Measurements from ENCODE around the gene SLC8B1.

The SLC8B1 gene

GRCh38 chr12:113345318-113345717, 10.4 kb upstream of the SLC8B1 start:
- H3K36me3 Mint-ChIP-seq: no peaks in the 10 kb centered on the region
- H3K4me3 Mint-ChIP-seq: no peak overlapping the region
- H3K9me3 Mint-ChIP-seq: no peaks in the 10 kb centered on the region
- no peak for DNase-seq
- peaks cover 22% of the 10 kb centered on the region for H3K27me3 Mint-ChIP-seq
- H3K4me1 Mint-ChIP-seq: no peaks in the 10 kb centered on the region
- CTCF ChIA-PET: no interaction called here
- no peak overlapping the region for H3K27ac Mint-ChIP-seq

- DNase-seq: no peak
- Mint-ChIP-seq H3K4me3 (no peak overlapping the region), H3K27me3 (peaks cover 31% of the 10 kb centered on the region), H3K9me3 (no peaks in the 10 kb centered on the region), H3K27ac (no peak overlapping the region), H3K36me3 (no peaks in the 10 kb centered on the region), H3K4me1 (no peaks in the 10 kb centered on the region)
- CTCF ChIA-PET: no interaction called here
Measured at GRCh38 chr12:113341535-113341934, 6.6 kb upstream of the SLC8B1 start.

GRCh38 chr12:113340061-113340460, 5.2 kb upstream of the SLC8B1 start:
- CTCF ChIA-PET: no interaction called here
- no peaks in the 10 kb centered on the region for H3K36me3 Mint-ChIP-seq
- no peak for DNase-seq
- H3K4me1 Mint-ChIP-seq: peaks cover 4% of the 10 kb centered on the region
- H3K27ac Mint-ChIP-seq: no peak overlapping the region
- no peaks in the 10 kb centered on the region for H3K9me3 Mint-ChIP-seq
- H3K27me3 Mint-ChIP-seq: peaks cover 38% of the 10 kb centered on the region
- H3K4me3 Mint-ChIP-seq: no peak overlapping the region

- no peak overlapping the region for H3K4me3 Mint-ChIP-seq
- peaks cover 5% of the 10 kb centered on the region for H3K4me1 Mint-ChIP-seq
- CTCF ChIA-PET: no interaction called here
- peaks cover 38% of the 10 kb centered on the region for H3K27me3 Mint-ChIP-seq
- no peak for DNase-seq
- no peak overlapping the region for H3K27ac Mint-ChIP-seq
- H3K9me3 Mint-ChIP-seq: no peaks in the 10 kb centered on the region
- H3K36me3 Mint-ChIP-seq: no peaks in the 10 kb centered on the region
Measured at GRCh38 chr12:113339540-113339939, 4.6 kb upstream of the SLC8B1 start.

- Mint-ChIP-seq H3K36me3 (peaks cover 28% of the 10 kb centered on the region), H3K27ac (peak overlapping the region; percentile 88), H3K4me1 (peaks cover 40% of the 10 kb centered on the region), H3K27me3 (peaks cover 18% of the 10 kb centered on the region), H3K4me3 (peak overlapping the region; percentile 90), H3K9me3 (no peaks in the 10 kb centered on the region)
- CTCF ChIA-PET: interaction anchor here (1.0 to 1.7 kb wide), 4 partner anchors 15 to 92 kb away, joined by 3 to 4 read pairs (median 3); no protein-coding TSS in a partner anchor
- DNase-seq: peak; percentile 34
Measured at GRCh38 chr12:113333877-113334785, 778 bp downstream of the SLC8B1 start.

GRCh38 chr12:113333418-113333750, 1.5 kb downstream of the SLC8B1 start:
- Mint-ChIP-seq H3K4me1 (peaks cover 42% of the 10 kb centered on the region), H3K4me3 (peak overlapping the region; percentile 90), H3K27me3 (peaks cover 15% of the 10 kb centered on the region), H3K36me3 (peaks cover 35% of the 10 kb centered on the region), H3K27ac (no peak overlapping the region), H3K9me3 (no peaks in the 10 kb centered on the region)
- CTCF ChIA-PET: no interaction called here
- no peak for DNase-seq

GRCh38 chr12:113332688-113333417, 2.1 kb downstream of the SLC8B1 start:
- no peak overlapping the region for H3K27ac Mint-ChIP-seq
- H3K9me3 Mint-ChIP-seq: no peaks in the 10 kb centered on the region
- peaks cover 44% of the 10 kb centered on the region for H3K4me1 Mint-ChIP-seq
- peak overlapping the region; percentile 90 for H3K4me3 Mint-ChIP-seq
- CTCF ChIA-PET: no interaction called here
- peaks cover 38% of the 10 kb centered on the region for H3K36me3 Mint-ChIP-seq
- H3K27me3 Mint-ChIP-seq: peaks cover 13% of the 10 kb centered on the region
- DNase-seq: no peak

GRCh38 chr12:113330505-113330904, 4.4 kb downstream of the SLC8B1 start:
- Mint-ChIP-seq H3K27me3 (no peaks in the 10 kb centered on the region), H3K4me3 (no peak overlapping the region), H3K4me1 (peaks cover 42% of the 10 kb centered on the region), H3K9me3 (no peaks in the 10 kb centered on the region), H3K27ac (no peak overlapping the region), H3K36me3 (peaks cover 38% of the 10 kb centered on the region)
- CTCF ChIA-PET: no interaction called here
- DNase-seq: no peak

GRCh38 chr12:113329791-113330417, 5.0 kb downstream of the SLC8B1 start:
- Mint-ChIP-seq H3K4me1 (peaks cover 40% of the 10 kb centered on the region), H3K9me3 (no peaks in the 10 kb centered on the region), H3K4me3 (no peak overlapping the region), H3K36me3 (peaks cover 41% of the 10 kb centered on the region), H3K27me3 (no peaks in the 10 kb centered on the region), H3K27ac (peak overlapping the region; percentile 33)
- DNase-seq: no peak
- CTCF ChIA-PET: no interaction called here

GRCh38 chr12:113329022-113329790, 5.7 kb downstream of the SLC8B1 start:
- no peaks in the 10 kb centered on the region for H3K27me3 Mint-ChIP-seq
- peaks cover 35% of the 10 kb centered on the region for H3K4me1 Mint-ChIP-seq
- H3K36me3 Mint-ChIP-seq: peaks cover 42% of the 10 kb centered on the region
- no peak overlapping the region for H3K4me3 Mint-ChIP-seq
- CTCF ChIA-PET: no interaction called here
- no peaks in the 10 kb centered on the region for H3K9me3 Mint-ChIP-seq
- no peak overlapping the region for H3K27ac Mint-ChIP-seq
- no peak for DNase-seq

- Mint-ChIP-seq H3K9me3 (no peaks in the 10 kb centered on the region), H3K36me3 (peaks cover 44% of the 10 kb centered on the region), H3K4me1 (peaks cover 31% of the 10 kb centered on the region), H3K27me3 (no peaks in the 10 kb centered on the region), H3K4me3 (no peak overlapping the region), H3K27ac (peak overlapping the region; percentile 33)
- DNase-seq: no peak
- CTCF ChIA-PET: interaction anchor here (0.6 kb wide), 1 partner anchor 81 kb away, joined by 3 read pairs; no protein-coding TSS in a partner anchor
Measured at GRCh38 chr12:113328368-113328889, 6.5 kb downstream of the SLC8B1 start.

- Mint-ChIP-seq H3K27ac (no peak overlapping the region), H3K9me3 (no peaks in the 10 kb centered on the region), H3K4me3 (no peak overlapping the region), H3K4me1 (peaks cover 17% of the 10 kb centered on the region), H3K36me3 (peaks cover 48% of the 10 kb centered on the region), H3K27me3 (no peaks in the 10 kb centered on the region)
- CTCF ChIA-PET: no interaction called here
- no peak for DNase-seq
Measured at GRCh38 chr12:113326775-113327395, 8.0 kb downstream of the SLC8B1 start.

GRCh38 chr12:113325916-113326315, 9.0 kb downstream of the SLC8B1 start:
- H3K4me1 Mint-ChIP-seq: peaks cover 12% of the 10 kb centered on the region
- no peaks in the 10 kb centered on the region for H3K9me3 Mint-ChIP-seq
- DNase-seq: no peak

More at GRCh38 chr12:113325916-113326315, 9.0 kb downstream of the SLC8B1 start:
- Mint-ChIP-seq H3K4me3 (no peak overlapping the region), H3K27me3 (no peaks in the 10 kb centered on the region), H3K36me3 (peaks cover 47% of the 10 kb centered on the region), H3K27ac (no peak overlapping the region)
- CTCF ChIA-PET: no interaction called here

Data from activated naive CD4-positive, alpha-beta T cell treated with anti-CD3 and anti-CD28 coated beads, Interleukin-2, amount 10 ng/mL, durations not matched to agents 7 days and 5 days (primary cell).